ENCODE measurements around the gene LRRC7.

The LRRC7 gene

DNA sequence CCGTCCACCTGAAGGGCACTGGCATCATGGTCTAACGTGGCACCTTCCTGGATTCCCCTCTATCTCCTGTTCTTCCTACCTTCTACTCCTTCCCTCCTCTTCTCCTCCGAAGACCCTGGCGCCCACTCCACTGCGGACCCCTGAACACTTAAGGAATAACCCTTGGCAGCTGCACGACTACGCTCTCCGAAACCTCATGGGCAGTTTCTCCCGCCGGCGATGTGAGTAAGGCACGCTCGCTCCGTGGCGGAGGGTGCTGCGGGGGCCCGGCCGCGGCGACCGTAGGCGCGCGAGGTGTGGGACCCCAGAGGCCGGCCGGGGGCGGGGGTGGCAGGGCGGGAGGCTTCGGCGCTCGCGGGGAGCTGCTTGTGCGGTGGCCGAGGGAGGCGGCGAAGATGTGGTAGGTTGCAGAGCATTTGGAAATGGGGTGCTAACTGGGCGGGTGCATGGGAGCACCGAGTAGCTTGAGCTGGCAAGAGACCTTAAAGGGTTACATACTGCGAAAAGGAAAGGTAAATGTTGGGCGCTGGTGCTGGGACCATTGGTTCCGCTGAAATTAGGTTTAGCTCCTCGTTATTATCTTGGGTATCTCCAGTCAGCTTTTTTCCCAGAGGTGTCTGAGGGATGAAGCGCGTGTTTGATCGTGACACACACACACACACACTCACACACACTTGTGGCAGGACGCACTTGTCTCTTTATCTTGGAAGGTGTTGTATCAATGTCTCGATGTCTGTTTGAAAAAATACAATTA, 876 bp downstream of the LRRC7 start:
- Mint-ChIP-seq H3K27ac (no peak overlapping the region), H3K36me3 (ENCODE audit: insufficient read depth) (no peaks in the 10 kb centered on the region), H3K9me3 (peaks cover 4 to 7% of the 10 kb centered on the region in 2 donors), H3K27me3 (peaks cover 18 to 38% of the 10 kb centered on the region in 2 donors), H3K4me3 (peak overlapping the region in 1 of 2 donors; percentile 19), H3K4me1 (ENCODE audit: low read depth in 2 of 2) (no peaks in the 10 kb centered on the region)
- no peak for DNase-seq
- no peak for ATAC-seq (replicated peaks)

- peaks cover 4 to 12% of the 10 kb centered on the region in 2 donors for H3K9me3 Mint-ChIP-seq
- H3K4me3 Mint-ChIP-seq, result no peak overlapping the region
- no peaks in the 10 kb centered on the region for H3K36me3 Mint-ChIP-seq (ENCODE audit: insufficient read depth)
- no peaks in the 10 kb centered on the region for H3K4me1 Mint-ChIP-seq (ENCODE audit: low read depth in 2 of 2)
- DNase-seq (no peak), ATAC-seq (replicated peaks) (no peak)
- H3K27ac Mint-ChIP-seq, result no peak overlapping the region
- H3K27me3 Mint-ChIP-seq, result peaks cover 18 to 38% of the 10 kb centered on the region in 2 donors
Measured at GRCh38 chr1:69569175-69569541, 1.4 kb downstream of the LRRC7 start.

DNA sequence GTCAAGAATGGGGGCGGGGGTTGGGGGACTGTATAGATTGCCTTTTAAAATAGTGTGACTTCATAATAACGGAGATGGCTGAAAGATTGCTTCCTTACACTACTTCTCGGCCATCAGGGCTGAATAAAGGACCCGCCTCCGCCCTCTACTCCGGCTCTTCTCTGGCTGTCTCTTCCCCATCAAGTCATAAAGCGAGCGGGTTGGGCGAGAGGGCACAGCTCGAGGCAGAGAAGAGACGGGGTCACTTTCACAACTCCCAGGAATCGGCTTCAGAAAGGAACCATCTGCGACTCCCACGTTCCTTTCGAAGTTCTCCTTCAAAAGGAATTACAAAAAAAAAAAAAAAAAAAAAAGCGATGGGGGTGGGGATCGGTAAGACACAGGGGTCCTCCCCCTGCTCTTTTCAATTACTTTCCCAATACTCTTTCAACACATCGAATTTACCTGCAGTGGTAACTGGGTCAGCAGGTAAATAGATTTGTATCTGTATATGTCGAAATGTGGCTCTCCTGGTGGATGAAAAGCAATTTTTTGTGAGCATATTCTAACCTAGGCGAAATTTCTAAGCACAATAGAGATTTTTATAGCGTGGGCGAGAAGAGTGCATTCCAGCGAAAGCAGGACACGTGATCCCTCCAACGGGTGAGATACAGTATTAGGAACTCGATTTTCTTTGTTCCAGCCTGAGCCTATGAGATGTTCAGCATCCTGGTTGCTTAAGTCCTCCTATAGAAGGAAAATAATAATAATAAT, 2.0 kb downstream of the LRRC7 start:
- no peaks in the 10 kb centered on the region for H3K36me3 Mint-ChIP-seq (ENCODE audit: insufficient read depth)
- DNase-seq, result no peak
- no peak overlapping the region for H3K27ac Mint-ChIP-seq
- peaks cover 4 to 14% of the 10 kb centered on the region in 2 donors for H3K9me3 Mint-ChIP-seq
- no peak overlapping the region for H3K4me3 Mint-ChIP-seq
- H3K4me1 Mint-ChIP-seq (ENCODE audit: low read depth in 2 of 2), result no peaks in the 10 kb centered on the region
- no peak for ATAC-seq (replicated peaks)
- H3K27me3 Mint-ChIP-seq, result peaks cover 18 to 38% of the 10 kb centered on the region in 2 donors

GRCh38 chr1:69570356-69570755, 2.6 kb downstream of the LRRC7 start:
- Mint-ChIP-seq H3K9me3 (peaks cover 4 to 14% of the 10 kb centered on the region in 2 donors), H3K27ac (no peak overlapping the region), H3K36me3 (ENCODE audit: insufficient read depth) (no peaks in the 10 kb centered on the region), H3K4me1 (ENCODE audit: low read depth in 2 of 2) (no peaks in the 10 kb centered on the region), H3K4me3 (no peak overlapping the region), H3K27me3 (peaks cover 18 to 38% of the 10 kb centered on the region in 2 donors)
- no peak for ATAC-seq (replicated peaks)
- DNase-seq, result no peak

GRCh38 chr1:69572921-69573320, 5.2 kb downstream of the LRRC7 start:
- Mint-ChIP-seq H3K9me3 (peaks cover 2 to 7% of the 10 kb centered on the region in 2 donors), H3K4me1 (ENCODE audit: low read depth in 2 of 2) (no peaks in the 10 kb centered on the region), H3K27me3 (peaks cover 12 to 22% of the 10 kb centered on the region in 2 donors), H3K27ac (no peak overlapping the region), H3K36me3 (ENCODE audit: insufficient read depth) (no peaks in the 10 kb centered on the region), H3K4me3 (no peak overlapping the region)
- DNase-seq, result no peak
- ATAC-seq (replicated peaks), result no peak

GRCh38 chr1:69573911-69574310, 6.2 kb downstream of the LRRC7 start:
- Mint-ChIP-seq H3K27ac (no peak overlapping the region), H3K4me3 (no peak overlapping the region), H3K4me1 (ENCODE audit: low read depth in 2 of 2) (no peaks in the 10 kb centered on the region), H3K27me3 (peaks cover 3 to 12% of the 10 kb centered on the region in 2 donors), H3K36me3 (ENCODE audit: insufficient read depth) (no peaks in the 10 kb centered on the region), H3K9me3 (peaks cover 0 to 7% of the 10 kb centered on the region in 2 donors)
- DNase-seq (no peak), ATAC-seq (replicated peaks) (no peak)

DNA sequence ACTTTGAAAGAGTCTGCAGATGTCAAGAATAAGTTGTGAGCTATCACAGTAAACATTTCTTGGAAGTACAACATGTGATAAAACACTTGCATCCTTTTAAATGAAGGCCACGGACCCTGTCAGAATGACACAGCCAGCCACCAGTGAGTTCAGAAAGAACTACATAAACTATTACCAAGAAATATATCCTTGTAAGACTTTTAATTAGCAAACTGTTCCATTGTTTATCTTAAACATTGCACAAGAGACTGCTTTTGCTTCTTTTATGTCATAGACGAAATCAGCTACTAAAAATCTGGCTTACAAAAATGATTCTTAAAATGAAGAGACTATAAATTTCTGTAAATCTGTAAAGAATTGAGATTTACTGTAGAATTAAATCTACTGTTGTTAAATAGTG, 17.9 kb downstream of the LRRC7 start:
- no peak overlapping the region for H3K4me3 Mint-ChIP-seq
- no peak overlapping the region for H3K27ac Mint-ChIP-seq
- H3K27me3 Mint-ChIP-seq, result no peaks in the 10 kb centered on the region
- no peak for DNase-seq
- no peaks in the 10 kb centered on the region for H3K36me3 Mint-ChIP-seq (ENCODE audit: insufficient read depth)
- ATAC-seq (replicated peaks), result no peak
- peaks cover 6 to 10% of the 10 kb centered on the region in 2 donors for H3K9me3 Mint-ChIP-seq
- H3K4me1 Mint-ChIP-seq (ENCODE audit: low read depth in 2 of 2), result no peaks in the 10 kb centered on the region

DNA sequence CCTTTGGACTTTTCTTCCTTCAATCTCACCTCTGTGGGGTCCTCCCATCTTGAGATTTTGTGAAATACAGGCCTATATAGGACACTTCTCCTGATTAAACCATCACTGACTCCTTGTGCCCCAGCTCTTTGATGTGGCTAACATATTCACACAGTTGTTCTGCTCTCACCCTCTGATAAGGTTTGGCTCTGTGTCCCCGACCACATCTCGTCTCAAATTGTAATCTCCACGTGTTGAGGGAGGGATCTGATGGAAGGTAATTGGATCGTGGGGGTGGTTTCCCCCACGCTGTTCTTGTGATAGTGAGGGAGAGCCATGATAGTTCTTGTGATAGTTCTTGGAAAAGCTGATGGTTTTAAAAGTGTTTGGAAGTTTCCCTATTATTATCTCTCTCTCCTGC, 19.7 kb downstream of the LRRC7 start:
- Mint-ChIP-seq H3K27me3 (no peaks in the 10 kb centered on the region), H3K9me3 (peaks cover 2 to 10% of the 10 kb centered on the region in 2 donors), H3K4me3 (no peak overlapping the region), H3K4me1 (ENCODE audit: low read depth in 2 of 2) (no peaks in the 10 kb centered on the region), H3K36me3 (ENCODE audit: insufficient read depth) (no peaks in the 10 kb centered on the region), H3K27ac (no peak overlapping the region)
- no peak for DNase-seq
- no peak for ATAC-seq (replicated peaks)

DNA sequence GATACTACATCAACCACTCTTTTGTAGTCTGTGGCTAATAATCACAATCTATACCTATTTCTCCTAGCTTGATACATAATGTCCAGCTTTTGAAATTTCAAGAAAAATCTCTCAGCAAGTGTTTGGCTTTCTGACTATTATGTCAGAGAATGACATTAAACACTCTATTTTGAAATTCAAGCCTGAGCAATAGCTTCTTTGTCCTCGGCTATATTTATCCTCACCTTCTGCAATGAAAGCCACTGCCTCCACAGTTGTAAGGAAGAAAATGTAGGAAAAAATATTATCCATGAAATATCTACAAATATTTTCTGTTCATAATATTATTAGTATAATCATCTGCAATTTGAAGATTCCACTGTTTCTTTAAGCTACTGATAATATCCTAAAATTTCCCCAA, 22.1 kb downstream of the LRRC7 start:
- Mint-ChIP-seq H3K4me1 (ENCODE audit: low read depth in 2 of 2) (no peaks in the 10 kb centered on the region), H3K27me3 (no peaks in the 10 kb centered on the region), H3K27ac (no peak overlapping the region), H3K36me3 (ENCODE audit: insufficient read depth) (no peaks in the 10 kb centered on the region), H3K4me3 (no peak overlapping the region), H3K9me3 (peaks cover 5 to 10% of the 10 kb centered on the region in 2 donors)
- ATAC-seq (replicated peaks) (no peak), DNase-seq (no peak)

DNA sequence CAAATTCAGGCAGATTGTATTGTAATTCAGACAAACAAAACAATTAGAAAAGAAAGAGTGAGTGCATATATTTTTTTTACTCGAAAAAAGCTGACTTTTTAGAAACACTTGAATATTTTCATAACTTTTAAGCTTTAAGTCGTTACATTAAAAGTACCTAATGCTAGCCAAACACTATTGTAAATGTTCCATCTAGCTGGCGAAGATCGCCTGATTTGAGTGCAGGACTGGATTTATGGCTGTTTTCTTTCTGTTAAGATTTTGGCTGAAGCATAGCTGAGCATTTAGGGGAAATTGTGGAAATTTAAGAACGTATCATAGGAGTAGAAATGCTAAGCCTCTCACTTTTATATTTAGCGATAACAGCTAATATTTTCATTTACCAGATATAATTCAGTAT, 24.6 kb downstream of the LRRC7 start:
- no peaks in the 10 kb centered on the region for H3K4me1 Mint-ChIP-seq (ENCODE audit: low read depth in 2 of 2)
- H3K27ac Mint-ChIP-seq, result no peak overlapping the region
- no peak overlapping the region for H3K4me3 Mint-ChIP-seq
- no peaks in the 10 kb centered on the region for H3K36me3 Mint-ChIP-seq (ENCODE audit: insufficient read depth)
- H3K27me3 Mint-ChIP-seq, result no peaks in the 10 kb centered on the region
- peaks cover 5 to 7% of the 10 kb centered on the region in 2 donors for H3K9me3 Mint-ChIP-seq
- DNase-seq (no peak), ATAC-seq (replicated peaks) (no peak)

DNA sequence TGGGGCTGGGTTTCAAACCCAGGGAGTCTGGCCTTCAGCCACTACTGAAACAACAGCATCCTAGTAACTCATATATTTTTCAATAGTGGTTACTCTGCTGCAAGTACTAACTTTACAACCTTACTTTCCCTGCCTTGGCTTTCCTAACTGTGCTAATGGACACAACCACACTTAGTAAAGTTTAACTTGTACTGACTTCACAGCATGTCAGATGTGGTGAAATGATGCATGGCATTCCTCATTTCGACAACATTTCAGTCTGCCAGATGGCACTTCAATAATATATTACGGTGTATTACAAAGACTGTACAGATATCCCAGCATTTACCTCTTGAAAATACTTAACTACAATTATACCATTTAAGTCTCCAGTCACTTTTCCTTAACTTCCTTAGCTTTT, 27.8 kb downstream of the LRRC7 start:
- Mint-ChIP-seq H3K9me3 (peaks cover 0 to 10% of the 10 kb centered on the region in 2 donors), H3K27me3 (no peaks in the 10 kb centered on the region), H3K4me3 (no peak overlapping the region), H3K27ac (no peak overlapping the region), H3K36me3 (ENCODE audit: insufficient read depth) (no peaks in the 10 kb centered on the region), H3K4me1 (ENCODE audit: low read depth in 2 of 2) (no peaks in the 10 kb centered on the region)
- DNase-seq, result no peak
- no peak for ATAC-seq (replicated peaks)

DNA sequence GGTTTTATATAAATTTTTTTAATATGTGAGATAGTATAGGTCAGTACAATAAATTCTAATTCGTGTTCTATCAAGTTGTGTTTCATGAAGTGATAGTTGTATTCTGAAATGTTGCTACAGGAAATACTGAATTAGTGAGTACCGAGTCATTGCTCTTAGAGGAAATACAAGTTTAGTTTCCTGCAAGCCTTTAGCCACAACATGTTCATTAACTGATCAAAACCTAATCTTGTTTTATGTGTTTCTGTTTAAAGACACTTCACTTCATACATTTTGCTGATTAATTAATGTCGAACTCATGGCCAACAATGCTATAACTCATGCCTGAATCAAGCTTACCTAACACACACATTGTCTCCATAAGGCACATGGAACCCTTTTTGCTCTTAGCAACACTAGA, 43.6 kb downstream of the LRRC7 start:
- Mint-ChIP-seq H3K4me3 (no peak overlapping the region), H3K27me3 (no peaks in the 10 kb centered on the region), H3K36me3 (ENCODE audit: insufficient read depth) (no peaks in the 10 kb centered on the region), H3K4me1 (ENCODE audit: low read depth in 2 of 2) (no peaks in the 10 kb centered on the region), H3K27ac (no peak overlapping the region), H3K9me3 (peaks cover 0 to 5% of the 10 kb centered on the region in 2 donors)
- DNase-seq, result no peak
- no peak for ATAC-seq (replicated peaks)

GRCh38 chr1:69613414-69613813, 45.7 kb downstream of the LRRC7 start:
- Mint-ChIP-seq H3K4me1 (ENCODE audit: low read depth in 2 of 2) (no peaks in the 10 kb centered on the region), H3K4me3 (no peak overlapping the region), H3K27ac (no peak overlapping the region), H3K27me3 (no peaks in the 10 kb centered on the region), H3K9me3 (peaks cover 0 to 7% of the 10 kb centered on the region in 2 donors), H3K36me3 (ENCODE audit: insufficient read depth) (no peaks in the 10 kb centered on the region)
- DNase-seq (no peak), ATAC-seq (replicated peaks) (no peak)

- Mint-ChIP-seq H3K4me3 (no peak overlapping the region), H3K9me3 (peaks cover 6 to 11% of the 10 kb centered on the region in 2 donors), H3K27ac (no peak overlapping the region), H3K36me3 (ENCODE audit: insufficient read depth) (no peaks in the 10 kb centered on the region), H3K4me1 (ENCODE audit: low read depth in 2 of 2) (no peaks in the 10 kb centered on the region), H3K27me3 (no peaks in the 10 kb centered on the region)
- no peak for DNase-seq
- no peak for ATAC-seq (replicated peaks)
Measured at GRCh38 chr1:69638673-69639072, 71.0 kb downstream of the LRRC7 start.
